SIG-M5 treated with dmso at 0.1 percent for 504 hours (cell line): ENCODE measurements around the gene ASXL1.
"Not testable (repeated sequence)": the region's sequence is repeated elsewhere in the genome, so short reads cannot be mapped to it uniquely, and the experiment has no call there.

Experiments used
- DNase-seq: peaks from one replicate; lab custom pipeline; 2025; ENCODE audit not compliant: unreplicated experiment; lab: John Stamatoyannopoulos, UW

The ASXL1 gene

DNA sequence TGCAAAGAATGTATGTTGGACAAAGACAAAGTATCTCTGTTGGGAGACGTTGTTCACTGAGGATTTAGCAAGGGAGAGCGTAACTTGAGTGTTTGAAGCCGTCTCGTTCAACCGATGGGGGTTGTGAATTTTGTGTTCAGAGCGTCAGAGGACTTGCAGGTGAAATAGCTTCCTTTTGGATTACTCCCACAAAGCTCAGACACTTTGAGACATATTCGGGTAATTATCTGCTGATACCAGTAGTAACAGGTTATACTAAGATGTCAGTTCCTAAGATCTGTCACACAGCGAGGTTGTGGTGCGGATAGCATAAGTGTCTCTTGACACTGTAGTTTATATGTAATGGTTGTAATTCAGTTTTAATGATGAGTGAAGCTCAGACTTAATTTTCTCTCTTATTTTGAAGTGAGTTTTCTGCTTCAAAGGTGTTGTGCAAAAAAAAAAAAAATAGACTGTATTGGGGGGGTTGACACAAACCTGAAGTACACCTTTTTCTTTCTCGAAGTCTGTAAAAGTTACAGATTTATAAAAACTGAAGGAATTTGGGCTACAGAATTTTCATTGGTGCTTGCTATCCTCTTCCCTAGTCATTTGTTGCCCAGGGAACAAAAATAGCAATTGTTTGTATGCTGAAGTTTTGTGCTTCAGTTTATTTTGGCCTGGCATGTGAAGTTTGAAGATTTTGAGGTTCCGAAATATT lies 1.7 kb downstream of the ASXL1 start:
- DNase-seq: no peak

DNA sequence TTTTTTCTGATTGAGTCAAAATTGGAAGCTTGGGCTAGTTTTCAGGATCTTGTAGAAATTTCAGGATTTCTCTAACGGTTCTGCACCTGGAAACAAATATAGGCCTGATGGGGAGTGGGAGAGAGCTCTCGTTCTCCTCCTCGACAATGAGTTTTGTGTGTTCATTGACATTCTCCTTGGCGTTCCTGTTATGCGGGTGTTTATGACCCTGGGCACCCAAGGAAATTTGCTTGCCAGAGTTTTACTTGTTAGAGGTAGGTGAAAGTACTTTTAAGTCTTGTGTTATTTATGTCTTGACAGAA lies 2.2 kb downstream of the ASXL1 start:
- DNase-seq: no peak

DNA sequence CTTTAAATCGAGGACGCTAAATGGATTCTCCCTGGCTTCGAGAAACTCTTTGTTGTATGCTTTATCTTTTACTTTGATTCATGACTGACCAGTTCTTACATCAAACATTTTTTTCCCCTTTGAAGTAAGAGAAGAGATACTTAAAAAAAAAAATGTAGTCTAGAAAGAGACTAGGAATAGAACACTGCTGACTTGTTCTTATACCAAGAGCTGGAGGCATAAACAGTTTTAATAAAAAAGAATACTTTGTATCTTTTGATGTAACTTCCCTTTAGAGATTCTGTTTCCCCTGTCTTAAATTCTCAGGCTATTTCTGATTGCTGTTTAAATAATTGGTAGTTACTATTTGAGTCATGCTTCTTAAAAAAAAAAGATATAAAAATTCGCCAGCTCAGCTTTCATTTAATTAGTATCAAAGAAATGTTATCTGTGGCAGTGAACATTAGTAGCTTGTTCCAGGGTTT lies 4.8 kb downstream of the ASXL1 start:
- DNase-seq: no peak

DNA sequence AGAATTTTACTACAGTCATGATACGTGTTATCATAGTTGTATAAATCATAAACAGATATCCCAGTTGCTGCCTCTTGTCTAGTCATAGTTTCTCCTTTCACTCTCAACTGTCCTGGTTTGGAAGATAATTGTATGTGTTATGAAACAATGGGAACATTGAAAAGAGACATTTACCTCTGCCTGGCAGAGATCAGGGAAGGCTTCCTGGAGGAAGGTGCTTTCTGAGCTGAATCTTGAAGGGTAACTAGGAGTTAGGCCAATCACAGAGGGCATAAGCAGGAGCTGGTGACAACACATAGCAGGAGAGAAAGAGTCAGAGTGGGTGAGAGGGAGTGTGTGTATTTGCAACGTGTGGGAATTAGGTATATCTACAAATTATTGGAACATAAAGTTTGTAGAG lies 5.4 kb downstream of the ASXL1 start:
- DNase-seq: no peak

DNA sequence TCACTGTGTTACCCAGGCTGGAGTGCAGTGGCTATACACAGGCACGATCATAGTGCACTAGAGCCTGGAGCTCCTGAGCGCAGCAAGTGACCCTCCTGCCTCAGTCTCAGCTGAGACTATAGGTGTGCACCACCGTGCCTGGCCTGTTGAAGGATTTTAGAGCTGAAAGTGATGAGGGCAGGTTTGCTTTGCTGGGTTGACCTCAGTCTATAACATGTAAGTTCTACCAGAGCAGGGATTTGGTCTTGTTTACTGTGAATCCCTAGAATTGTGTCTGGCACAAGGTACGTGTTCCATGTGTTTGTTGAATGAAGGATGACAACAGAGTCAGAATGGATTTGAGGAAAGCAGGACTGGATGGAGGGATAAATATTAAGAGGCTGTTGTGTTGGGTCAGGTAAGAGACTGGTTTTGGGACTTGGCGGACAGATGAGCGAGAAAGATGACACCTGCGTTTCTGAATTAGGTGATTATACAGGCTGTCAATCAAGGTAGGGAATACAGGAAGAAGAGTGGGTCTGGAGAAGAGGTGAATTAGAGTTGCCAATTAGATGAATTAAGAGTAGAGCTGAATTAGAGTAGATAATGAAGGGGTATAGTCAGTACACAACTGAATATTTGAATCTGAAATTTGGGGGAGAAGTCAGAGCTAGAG lies 6.5 kb downstream of the ASXL1 start:
- DNase-seq: no peak

DNA sequence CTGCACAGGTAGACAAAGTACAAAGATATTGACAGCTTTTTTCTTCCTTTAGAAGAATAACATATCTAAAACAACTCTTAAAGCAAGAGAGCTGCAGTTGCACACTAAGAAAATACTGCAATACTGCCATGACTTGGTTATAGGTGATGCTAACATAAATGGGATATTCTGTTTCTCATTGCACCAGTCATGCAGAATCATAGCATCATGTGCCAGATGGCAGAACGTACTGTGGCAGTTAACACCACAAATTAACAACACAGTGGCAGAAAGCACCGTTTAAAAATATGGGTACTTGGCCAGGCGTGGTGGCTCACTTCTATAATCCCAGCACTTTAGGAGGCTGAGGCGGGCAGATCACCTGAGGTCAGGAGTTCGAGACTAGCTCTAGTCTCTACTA lies 7.4 kb downstream of the ASXL1 start:
- no peak for DNase-seq

DNA sequence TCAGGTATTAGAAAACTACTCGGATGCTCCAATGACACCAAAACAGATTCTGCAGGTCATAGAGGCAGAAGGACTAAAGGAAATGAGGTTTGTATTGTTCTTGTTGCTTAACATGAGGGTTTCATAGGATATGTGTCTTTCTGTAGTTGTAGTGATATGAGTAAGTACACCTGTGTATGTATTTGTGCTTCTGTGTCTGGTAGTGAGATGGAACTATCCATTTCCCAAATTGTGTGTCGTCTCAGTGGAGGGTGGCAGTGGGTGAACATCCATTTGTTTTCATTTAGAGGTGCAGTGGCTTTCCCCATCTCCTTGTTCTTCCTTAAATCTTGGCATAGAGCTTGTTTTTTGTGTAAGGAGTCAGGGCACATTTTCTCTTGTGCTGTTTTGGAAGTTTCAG lies 8.2 kb downstream of the ASXL1 start:
- DNase-seq: no peak

DNA sequence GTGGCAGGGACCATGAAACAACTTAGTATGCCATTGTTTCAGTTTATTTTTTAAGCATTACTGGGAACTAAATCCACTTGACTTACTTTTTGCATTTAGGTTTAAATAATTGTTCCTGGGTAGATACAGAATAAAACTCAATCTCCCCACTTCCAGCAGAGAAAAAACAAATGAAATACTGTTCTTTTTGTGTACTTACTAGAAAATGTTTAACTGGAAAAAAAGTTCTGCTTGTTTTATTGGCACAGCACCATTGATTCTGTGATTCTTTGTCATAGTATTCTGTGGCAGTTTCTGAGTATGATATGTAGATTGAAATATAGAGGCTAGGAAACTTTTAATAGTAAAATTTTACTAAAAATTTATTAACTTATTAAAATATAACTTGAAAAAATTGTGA lies 10.2 kb downstream of the ASXL1 start:
- no peak for DNase-seq

DNA sequence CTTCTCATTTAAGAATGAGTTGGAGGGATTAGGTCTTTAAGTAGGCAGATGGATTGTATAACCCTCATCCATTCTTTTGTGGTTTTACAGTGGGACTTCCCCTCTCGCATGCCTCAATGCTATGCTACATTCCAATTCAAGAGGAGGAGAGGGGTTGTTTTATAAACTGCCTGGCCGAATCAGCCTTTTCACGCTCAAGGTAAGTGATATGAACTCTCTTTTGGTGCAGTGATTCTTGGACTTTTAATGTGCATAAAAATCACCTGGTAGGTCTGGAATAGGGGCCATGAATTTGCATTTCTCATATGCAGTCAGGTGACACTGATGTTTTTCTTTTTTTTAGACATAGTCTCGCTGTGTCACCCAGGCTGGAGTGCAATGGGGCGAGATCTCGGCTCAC lies 10.8 kb downstream of the ASXL1 start:
- no peak for DNase-seq

DNA sequence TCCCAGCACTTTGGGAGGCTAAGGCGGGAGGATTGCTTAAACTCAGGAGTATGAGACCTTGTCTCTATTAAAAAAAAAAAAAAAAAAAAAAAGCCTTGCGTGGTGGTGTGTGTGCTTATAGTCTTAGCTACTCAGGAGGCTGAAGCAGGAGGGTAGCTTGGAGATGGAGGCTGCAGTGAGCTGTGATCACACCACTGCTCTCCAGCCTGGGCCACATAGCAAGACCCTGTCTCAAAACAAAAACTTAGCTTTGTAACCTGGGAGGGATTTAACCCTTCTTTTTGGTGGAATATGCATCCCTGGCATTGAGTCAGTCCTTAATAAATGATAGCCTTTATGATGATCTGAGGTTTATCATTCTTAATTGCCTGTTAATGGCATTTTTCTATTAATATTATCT lies 12.8 kb downstream of the ASXL1 start:
- DNase-seq: no peak

DNA sequence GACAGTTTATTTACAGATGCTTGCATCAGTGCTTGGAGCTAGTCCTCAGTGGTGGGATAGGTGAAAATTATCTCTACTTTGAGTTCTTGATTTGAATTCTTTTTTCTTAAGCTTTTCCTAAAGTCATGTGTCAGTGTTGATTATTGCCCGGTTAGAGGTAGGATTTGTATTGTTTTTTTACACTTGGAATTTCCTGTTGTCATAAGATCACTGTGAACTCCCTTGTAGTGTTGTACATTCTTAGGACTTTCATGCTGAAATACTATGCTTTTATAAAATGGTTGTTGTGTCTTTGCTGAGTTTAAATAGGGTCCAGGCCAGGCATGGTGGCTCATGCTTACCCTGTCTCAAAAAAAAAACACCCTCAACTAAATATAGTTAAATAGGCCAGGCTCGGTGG lies 20.3 kb downstream of the ASXL1 start:
- DNase-seq: no peak

DNA sequence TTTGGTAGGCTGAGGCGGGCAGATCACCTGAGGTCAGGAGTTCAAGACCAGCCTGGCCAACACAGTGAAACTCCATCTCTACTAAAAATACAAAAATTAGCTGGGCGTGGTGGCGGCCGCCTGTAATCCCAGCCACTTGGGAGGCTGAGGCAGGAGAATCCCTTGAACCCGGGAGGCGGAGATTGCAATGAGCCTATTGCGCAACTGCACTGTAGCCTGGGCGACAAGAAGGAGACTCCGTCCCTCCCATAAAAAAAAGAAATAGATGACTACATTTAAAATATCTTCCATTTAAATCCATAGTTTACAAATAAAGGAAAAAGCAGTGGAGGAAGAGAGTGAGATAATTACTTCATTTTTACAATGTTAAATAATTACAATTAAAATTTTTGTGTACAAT lies 21.9 kb downstream of the ASXL1 start:
- not testable (repeated sequence) for DNase-seq

DNA sequence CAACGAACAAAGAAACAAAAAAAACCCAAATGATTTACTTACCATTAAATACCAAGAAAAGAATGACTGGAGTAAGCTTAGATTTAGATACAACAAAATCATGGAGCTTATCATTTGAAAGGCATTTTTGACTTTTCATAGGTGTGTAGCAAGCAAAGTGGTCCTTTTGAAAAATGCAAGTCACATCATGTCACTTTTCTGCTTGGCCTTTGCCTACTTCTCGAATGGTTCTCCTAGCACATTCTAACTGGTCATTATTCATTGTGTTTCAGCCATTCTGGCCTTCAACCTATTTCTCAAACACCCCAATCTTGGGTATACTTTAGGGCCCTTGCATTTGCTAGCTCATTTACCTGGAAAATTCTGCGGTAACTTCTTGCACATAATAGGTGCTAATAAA lies 22.6 kb downstream of the ASXL1 start:
- no peak for DNase-seq

DNA sequence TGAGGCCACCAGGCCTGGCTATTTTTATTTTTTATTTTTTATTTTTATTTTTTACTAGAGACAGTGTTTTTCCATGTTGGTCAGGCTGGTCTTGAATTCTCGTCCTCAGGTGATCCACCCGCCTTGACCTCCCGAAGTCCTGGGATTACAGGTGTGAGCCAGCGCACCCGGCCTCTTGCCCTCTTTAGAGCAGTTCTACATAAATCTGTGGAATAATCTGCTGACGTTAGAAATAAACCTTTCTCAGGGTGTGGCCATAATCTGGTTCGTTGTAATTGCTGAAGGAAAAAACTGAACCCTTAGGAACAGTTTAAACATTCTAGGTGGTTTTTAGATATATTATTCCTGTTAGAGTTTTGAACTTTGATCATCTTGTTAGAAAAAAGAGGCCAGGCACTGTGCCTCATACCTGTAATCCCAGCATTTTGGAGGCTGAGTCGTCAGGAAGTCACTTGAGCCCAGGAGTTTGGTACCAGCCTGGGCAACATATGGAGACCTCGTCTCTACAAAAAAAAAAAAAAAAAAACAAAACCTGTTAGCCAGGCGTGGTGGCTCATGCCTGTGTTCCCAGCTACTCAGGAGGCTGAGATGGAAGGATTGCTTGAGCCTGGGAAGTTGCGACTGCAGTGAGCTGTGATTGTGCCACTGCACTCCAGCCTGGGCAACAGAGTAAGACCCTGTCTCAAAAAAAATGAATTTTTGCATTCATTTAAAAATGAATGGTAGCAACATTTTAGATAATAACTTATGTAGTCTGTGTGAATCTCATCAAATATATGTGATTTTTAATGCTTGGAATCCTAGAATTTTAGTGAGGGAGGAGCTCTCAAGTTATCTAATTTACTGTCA lies 24.2 kb downstream of the ASXL1 start:
- no peak for DNase-seq

DNA sequence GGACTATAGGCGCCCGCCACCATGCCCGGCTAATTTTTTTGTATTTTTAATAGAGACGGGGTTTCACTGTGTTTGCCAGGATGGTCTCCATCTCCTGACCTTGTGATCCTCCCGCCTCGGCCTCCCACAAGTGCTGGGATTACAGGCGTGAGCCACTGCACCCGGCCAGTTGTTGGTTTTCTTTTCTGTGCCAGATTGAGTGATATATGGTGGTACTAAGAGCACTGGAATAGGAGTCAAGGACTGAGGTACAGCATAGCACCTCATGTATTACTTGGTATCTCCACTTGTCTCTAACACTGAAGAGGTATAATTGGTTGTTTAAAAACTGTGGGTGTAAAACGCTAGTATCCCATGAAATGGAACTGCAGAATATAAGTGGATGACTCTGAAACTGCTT lies 25.3 kb downstream of the ASXL1 start:
- DNase-seq: not testable (repeated sequence)

DNA sequence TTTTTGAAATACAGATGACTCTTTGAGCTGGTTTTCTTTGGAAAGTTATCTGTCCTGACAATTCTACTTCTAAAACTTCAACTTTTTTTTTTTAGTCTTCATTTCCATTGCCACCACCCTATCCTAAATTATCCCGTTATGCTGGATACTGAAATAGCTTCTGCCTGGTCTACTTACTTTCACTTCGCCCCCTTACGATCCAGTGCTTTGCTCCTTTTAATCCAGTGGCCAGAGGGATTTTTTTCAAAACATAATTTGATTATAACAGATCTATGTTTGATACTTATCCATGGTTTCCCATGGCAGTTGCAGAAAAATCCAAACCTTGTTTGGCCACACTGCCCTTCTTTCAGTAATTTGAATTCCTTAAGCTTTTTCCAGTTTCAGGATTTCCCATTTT lies 27.4 kb downstream of the ASXL1 start:
- no peak for DNase-seq

DNA sequence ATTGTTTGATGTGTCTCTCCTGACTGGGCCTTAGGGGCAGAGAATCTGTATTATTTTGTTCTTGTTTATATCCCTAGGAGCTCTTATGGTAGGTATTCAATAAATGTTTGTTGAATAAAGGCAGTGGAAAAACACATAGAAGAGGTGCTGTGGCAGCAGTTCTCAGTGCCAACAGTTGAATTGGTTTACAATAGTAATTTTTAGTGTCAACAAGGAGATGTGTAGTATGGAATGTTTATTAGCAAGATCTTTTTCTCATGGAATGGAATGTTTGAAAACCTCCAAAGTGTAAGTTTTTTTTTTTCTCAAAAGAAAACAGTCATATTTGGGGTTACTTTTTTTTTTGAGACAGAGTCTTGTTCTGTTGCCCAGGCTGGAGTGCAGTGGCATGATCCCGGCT lies 28.0 kb downstream of the ASXL1 start:
- DNase-seq: no peak

DNA sequence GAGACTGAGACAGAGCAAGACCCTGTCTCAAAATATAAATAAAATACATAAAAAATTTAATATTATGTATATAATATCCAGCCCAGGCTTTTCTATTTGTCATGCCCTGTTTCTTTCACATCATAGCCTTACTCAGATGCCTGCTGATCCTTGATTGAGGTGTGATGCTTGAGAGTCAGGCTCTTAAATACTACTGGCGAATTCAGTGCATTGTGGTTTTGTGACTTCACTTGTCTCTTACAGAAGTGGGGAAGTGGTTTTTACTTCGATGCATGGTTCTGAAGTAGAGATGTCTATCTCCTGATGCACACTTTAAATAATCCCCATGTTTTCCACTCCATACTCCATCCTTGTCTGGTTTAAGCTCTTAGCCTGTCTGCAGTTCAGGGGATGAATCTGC lies 29.1 kb downstream of the ASXL1 start:
- DNase-seq: peak; percentile 45

DNA sequence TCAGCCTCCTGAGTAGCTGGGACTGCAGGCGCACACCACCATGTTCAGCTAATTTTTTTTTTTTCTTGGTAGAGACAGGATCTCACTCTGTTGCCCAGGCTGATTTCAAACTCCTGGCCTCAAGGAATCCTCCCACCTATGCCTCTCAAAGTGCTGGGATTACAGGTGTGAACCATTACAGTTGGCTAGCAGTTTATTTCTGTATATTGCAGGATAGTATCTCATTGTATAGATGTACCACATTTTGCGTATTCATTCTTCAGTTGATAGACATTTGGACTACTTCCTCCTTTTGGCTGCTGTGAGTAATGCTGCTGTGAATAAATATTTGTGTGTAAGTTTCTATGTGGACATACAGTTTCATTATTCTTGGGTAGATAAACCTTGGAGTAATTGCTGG lies 32.9 kb downstream of the ASXL1 start:
- DNase-seq: peak; percentile 81

DNA sequence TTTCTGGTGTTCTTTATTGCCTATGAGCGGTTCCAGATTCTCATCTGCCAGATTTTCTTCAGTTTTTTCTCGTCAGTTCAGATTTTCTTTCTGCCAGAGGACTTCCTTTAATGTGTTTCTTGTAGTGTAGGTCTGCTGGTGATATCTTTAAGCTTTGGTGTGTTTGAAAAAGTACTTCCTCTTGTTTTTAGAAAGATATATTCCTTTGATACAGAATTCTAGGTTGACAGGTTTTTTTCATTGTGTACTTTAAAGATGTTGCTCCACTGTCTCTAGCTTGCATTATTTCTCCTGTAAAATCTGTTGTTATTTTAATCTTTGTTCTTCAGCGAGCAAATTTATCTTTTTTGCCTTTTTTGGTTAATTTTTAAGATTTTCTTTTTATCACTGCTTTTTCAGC lies 36.9 kb downstream of the ASXL1 start:
- DNase-seq: no peak

DNA sequence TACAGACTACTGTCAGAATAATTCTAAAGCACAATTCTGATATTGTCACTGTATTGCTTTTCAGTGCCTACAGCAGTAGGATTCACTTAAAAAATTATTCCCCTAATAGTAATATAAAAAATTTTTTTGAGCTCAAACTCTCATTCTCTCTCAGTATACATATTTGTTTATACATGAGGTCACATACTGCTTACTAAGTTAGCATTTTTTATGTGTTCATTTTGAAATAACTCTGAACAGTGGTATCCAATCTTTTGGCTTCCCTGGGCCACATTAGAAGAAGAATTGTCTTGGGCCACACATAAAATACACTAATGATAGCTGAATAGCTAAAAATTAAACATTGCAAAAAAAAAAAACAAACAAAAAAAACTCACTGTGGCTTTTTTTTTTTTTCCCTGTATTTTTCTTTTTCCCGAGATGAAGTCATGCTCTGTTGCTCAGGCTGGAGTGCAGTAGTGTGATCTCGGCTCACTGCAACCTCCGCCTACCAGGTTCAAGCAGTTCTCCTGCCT lies 38.6 kb downstream of the ASXL1 start:
- DNase-seq: no peak

DNA sequence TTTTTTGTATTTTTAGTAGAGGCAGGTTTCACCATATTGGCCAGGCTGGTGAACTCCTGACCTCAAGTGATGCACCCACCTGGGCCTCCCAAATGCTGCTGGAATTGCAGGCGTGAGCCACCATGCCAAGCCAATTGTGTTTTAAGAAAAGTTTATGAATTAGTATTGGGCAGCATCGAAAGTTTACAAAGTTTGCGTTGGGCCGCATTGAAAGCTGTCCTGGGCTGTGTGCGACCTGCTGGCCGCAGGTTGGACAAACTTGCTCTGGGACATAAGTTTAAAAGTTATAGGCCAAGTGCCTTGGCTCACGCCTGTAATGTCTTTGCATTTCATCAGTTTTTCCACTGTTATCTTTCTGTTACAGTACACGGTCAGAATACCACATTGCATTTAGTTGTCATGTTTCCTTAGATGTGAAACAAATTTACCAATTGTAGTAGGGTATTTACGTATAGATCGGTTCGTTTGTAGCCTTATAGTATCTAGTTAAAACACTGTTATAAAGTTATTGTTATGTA lies 39.5 kb downstream of the ASXL1 start:
- DNase-seq: no peak
